OCI-LY1 (cell line): Measurements from ENCODE around the gene FBXO7.

Experiments used
- EZH2 ChIP-seq: fragments of 200-600 bp; sonication (generic), shearing (Covaris generic); IDR thresholded peaks from 2 replicates; pipeline ENCODE4 v1.8.0; 2017; ENCODE audit warnings: borderline replicate concordance, mixed run types, mild to moderate bottlenecking, antibody characterized with exemption, low read length, moderate library complexity, mixed read lengths
- TF ChIP-seq, protein P1 (sequence below): fragments of 200-600 bp; sonication (generic), shearing (Covaris generic); IDR thresholded peaks from 2 replicates; pipeline ENCODE4 v1.5.1; 2017; ENCODE audit warnings: mild to moderate bottlenecking, antibody characterized with exemption, low read length, moderate library complexity, mixed read lengths

DNA sequence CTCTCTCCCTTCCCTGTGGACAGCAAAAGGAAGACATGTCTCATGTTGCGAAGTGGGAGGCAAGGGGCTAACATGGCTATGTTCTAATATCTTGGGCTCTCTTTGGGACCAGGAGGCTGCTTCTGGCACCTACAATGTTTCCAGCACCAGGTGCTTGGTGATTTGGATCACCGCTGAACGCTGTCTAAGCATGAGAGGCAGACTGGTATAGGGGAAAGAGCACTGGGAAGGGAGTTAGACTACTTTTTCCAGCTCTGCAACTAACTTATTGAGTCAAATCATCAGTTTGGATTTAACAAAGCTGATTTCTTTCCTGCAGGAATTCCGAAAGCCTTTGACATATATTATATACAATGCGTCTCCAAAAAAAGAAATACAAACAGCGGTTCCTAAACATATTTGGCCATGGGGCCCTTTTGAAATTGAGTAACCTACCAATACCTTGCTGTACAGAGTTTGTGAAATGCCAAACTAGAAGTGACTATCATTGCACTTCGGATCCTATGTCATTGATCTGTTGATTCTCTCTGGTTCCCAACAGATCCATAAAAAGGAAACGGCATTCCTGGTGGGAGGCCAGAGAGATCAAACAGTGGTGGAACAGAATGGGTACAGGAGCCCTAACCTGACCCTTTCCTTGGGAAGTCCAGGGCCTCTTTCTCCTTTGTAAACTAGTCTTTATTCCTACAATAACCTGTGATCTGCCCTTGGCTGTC is 37.8 kb downstream of the FBXO7 start:
- TF ChIP-seq, protein P1, sequence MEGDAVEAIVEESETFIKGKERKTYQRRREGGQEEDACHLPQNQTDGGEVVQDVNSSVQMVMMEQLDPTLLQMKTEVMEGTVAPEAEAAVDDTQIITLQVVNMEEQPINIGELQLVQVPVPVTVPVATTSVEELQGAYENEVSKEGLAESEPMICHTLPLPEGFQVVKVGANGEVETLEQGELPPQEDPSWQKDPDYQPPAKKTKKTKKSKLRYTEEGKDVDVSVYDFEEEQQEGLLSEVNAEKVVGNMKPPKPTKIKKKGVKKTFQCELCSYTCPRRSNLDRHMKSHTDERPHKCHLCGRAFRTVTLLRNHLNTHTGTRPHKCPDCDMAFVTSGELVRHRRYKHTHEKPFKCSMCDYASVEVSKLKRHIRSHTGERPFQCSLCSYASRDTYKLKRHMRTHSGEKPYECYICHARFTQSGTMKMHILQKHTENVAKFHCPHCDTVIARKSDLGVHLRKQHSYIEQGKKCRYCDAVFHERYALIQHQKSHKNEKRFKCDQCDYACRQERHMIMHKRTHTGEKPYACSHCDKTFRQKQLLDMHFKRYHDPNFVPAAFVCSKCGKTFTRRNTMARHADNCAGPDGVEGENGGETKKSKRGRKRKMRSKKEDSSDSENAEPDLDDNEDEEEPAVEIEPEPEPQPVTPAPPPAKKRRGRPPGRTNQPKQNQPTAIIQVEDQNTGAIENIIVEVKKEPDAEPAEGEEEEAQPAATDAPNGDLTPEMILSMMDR, result no peak
- TF ChIP-seq EZH2, result no peak
